Myocyte (in vitro differentiated cells): ENCODE data around the gene HDAC9. TPM values are rescaled to one million over a fixed set of nuclear protein-coding genes. Genes with fewer than 3 reads are reported as not detected.
"Not testable (repeated sequence)": the region's sequence is repeated elsewhere in the genome, so short reads cannot be mapped to it uniquely, and the experiment has no call there.

Source experiments
- DNase-seq: peaks from one replicate; pipeline ENCODE4 v3.0.0-alpha.2; 2012; ENCODE audit warnings: low read depth
- total RNA-seq: library from RNA; depleted of rRNA; stranded (reverse); fragments of >200 nt; gene quantifications from 2 replicates; pipeline ENCODE4 v1.2.3, GENCODE V29; 2014

Gene HDAC9
- total RNA-seq, 1 donor from 2014 or later = 136 TPM

GRCh38 chr7:18996583-18996982 is 501.0 kb downstream of the HDAC9 start:
- DNase-seq = no peak

- no peak for DNase-seq
These were observed 502.1 kb downstream of the HDAC9 start for GRCh38 chr7:18997477-18998150.

DNA sequence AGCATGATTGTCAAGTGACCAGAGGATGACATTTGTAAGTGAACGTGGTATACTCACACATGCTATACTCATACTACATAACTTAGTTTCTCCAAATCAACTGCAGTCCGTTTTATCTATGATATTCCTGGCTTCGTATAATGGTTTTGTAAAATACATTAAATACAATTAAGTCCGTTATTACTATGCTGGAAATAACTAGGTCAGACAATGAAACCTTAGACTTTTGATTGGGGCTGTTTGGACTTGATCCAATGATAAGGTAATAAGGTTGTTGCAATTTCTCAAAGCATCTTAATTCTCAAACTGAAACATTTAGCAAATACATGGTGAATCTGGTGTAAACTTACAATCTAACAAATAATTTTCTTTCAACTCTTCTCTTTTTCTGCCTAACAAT is 504.9 kb downstream of the HDAC9 start:
- DNase-seq = no peak

DNA sequence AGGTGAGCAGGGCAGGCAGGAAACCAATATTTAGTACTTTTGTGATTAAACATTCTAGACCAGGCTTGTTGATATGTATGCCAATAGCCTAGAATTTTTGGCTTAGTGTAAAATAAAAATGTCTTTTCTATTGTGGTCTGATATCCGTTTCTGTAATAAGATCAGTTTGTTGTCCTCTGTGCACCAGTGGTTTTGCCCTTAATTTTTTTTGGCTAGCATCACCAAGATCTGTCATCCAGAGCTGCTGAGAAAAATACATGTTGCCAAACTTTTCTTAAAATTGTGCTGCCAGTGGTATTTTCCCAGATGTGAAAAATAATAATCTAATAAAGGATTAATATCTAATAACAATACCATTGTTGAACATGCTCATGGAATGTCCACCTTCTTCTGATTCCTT is 506.3 kb downstream of the HDAC9 start:
- DNase-seq = peak; percentile 68

GRCh38 chr7:19009241-19009935 is 513.8 kb downstream of the HDAC9 start:
- peak; percentile 41 for DNase-seq

GRCh38 chr7:19009936-19010280 is 514.4 kb downstream of the HDAC9 start:
- no peak for DNase-seq

DNA sequence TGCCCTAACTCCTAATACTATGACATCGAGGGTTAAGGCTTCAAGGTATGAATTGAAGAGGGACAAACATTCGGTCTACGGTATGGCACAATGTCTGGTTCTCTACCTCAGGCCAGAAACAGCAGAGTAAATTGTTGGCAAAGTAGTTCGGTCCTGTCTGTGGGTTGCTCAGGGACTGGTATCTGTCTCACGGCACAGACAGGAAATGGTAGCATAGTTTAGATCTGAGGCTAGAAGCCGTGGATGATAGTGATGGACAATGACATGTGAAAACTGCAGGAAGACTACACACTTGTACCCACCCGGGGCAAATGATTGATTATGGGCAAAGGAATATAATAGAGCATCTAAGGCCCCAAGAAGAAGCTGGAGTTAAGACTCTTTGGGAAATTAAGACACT is 515.7 kb downstream of the HDAC9 start:
- DNase-seq = peak; percentile 54

- DNase-seq = no peak
These were observed 519.5 kb downstream of the HDAC9 start for GRCh38 chr7:19015098-19015497.

GRCh38 chr7:19016140-19016539 is 520.6 kb downstream of the HDAC9 start:
- no peak for DNase-seq

GRCh38 chr7:19017374-19017773 is 521.8 kb downstream of the HDAC9 start:
- DNase-seq = no peak

- no peak for DNase-seq
These were observed 524.5 kb downstream of the HDAC9 start for GRCh38 chr7:19020062-19020461.

DNA sequence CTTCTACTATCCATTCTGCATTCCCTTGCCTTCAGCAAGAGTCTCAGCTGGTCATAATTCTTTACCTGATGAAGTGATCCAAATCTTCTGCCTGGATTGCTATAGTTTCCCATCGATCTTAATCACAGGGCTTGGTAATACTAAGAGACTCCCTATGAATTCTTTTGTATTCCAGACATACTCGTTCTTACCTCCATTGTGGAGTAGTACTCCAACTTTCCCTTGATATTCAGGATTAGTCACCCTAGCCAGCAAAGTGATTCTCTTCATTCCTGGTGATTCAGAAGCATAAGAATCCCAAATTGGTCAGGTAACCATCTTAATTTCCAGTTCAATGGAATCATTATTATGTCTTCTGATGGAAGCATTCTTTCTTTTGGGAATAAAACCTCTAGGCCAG is 525.2 kb downstream of the HDAC9 start:
- DNase-seq = no peak

GRCh38 chr7:19023477-19023876 is 527.9 kb downstream of the HDAC9 start:
- DNase-seq = no peak

- peak; percentile 88 for DNase-seq
These were observed 528.7 kb downstream of the HDAC9 start for GRCh38 chr7:19024261-19024660.

DNA sequence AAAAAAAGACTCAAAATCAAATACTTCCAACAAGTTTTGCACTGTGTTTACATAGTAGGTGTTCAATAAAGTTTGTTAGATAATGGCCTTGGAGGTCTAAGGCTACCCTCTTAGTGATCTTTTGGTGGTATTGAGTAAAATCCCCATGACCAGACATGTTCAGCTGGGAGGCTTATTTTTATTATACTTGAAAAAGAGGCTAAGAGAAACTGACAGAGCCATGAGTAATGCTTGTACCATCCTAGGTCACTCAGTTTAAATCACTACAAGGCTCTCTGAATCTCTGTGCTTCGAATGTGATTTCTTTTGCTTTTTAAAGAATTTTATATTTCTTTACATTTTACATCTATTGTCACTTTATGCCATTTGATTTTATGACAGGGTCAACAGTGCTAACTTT is 531.3 kb downstream of the HDAC9 start:
- peak; percentile 64 for DNase-seq

DNA sequence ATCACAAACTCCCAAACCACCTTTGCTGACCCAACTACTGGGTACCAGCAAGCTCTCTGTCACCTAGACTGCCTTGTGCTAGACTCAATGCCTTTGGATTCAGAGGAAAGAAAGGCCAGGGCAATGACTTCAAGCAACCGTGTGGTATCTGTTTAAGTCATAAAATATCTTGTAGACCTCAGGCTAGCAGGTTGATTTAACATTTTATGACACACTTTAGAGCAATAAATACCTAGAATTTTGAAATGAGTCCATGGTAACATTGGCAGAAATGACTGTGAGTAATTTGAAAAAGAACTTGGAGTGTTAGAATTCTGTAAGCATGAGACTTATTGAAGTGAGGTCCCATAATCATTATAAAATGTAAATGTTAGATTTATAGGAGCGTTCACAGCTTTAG is 534.7 kb downstream of the HDAC9 start:
- peak; percentile 13 for DNase-seq

DNA sequence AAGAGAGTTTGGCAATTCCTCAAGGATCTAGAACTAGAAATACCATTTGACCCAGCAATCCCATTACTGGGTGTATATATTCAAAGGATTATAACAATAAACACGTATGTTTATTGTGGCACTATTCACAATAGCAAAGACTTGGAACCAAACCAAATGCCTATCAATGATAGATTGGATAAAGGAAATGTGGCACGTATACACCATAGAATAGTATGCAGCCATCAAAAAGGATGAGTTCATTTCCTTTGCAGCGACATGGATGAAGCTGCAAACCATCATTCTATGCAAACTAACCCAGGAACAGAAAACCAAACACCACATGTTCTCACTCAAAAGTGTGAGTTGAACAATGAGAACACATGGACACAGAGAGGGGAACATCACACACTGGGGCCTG is 537.4 kb downstream of the HDAC9 start:
- not testable (repeated sequence) for DNase-seq

- peak; percentile 24 for DNase-seq
These were observed 556.3 kb downstream of the HDAC9 start for GRCh38 chr7:19051767-19052375.
